ENCODE results near the gene RNU6-1.

RNU6-1 gene

GRCh38 chr15:67809866-67810265 is 30.0 kb downstream of the RNU6-1 start:
- no peak overlapping the region for H3K23ac ChIP-seq (ENCODE audit: low read length)
- no peak overlapping the region for H4K12ac ChIP-seq (ENCODE audit: low read depth, low read length)
- no peak overlapping the region for H2BK5ac ChIP-seq (ENCODE audit: low read depth, low read length, poor library complexity)
- H2AK5ac ChIP-seq (ENCODE audit: low read length), result no peak overlapping the region
- no peak overlapping the region for H3K4ac ChIP-seq (ENCODE audit: low read depth, low read length)
- H2AFZ ChIP-seq (ENCODE audit: insufficient read depth, low read length, poor library complexity), result no peak overlapping the region
- H3K9me3 ChIP-seq (ENCODE audit: insufficient read depth, low read depth, low read length), result peaks cover 2% of the 10 kb centered on the region
- H4K91ac ChIP-seq (ENCODE audit: low read depth, low read length), result no peak overlapping the region
- H3K79me2 ChIP-seq (ENCODE audit: control insufficient read depth, insufficient read depth, low read length, poor library complexity), result no peaks in the 10 kb centered on the region
- peaks cover 0 to 2% of the 10 kb centered on the region in 2 experiments for H3K36me3 ChIP-seq (ENCODE audit: control insufficient read depth in 1 of 2, insufficient read depth in 2 of 2, low read length in 2 of 2)
- H3K27me3 ChIP-seq (ENCODE audit: insufficient read depth, low read length), result no peaks in the 10 kb centered on the region
- no peak overlapping the region for H3K4me3 ChIP-seq (ENCODE audit: low read depth, low read length)
- no peak overlapping the region for H4K8ac ChIP-seq (ENCODE audit: low read depth, low read length)
- H3K4me2 ChIP-seq (ENCODE audit: low read length), result no peak overlapping the region
- no peak overlapping the region for H3K27ac ChIP-seq (ENCODE audit: low read depth, low read length)
- no peak overlapping the region for H2BK12ac ChIP-seq (ENCODE audit: low read length)
- H2BK120ac ChIP-seq (ENCODE audit: insufficient read depth, low read length, poor library complexity), result no peak overlapping the region
- no peaks in the 10 kb centered on the region for H3K4me1 ChIP-seq (ENCODE audit: control insufficient read depth in 1 of 2, insufficient read depth in 2 of 2, low read length in 2 of 2)
- WGBS (ENCODE audit: extremely low coverage, insufficient coverage, insufficient read length), result no CpG with 5 or more reads among the region's 6 CpGs
- H3K18ac ChIP-seq (ENCODE audit: low read length), result no peak overlapping the region
- no peaks in the 10 kb centered on the region for H3K79me1 ChIP-seq (ENCODE audit: low read length)
- DNase-seq, result no peak
- H3K9ac ChIP-seq (ENCODE audit: low read length), result no peak overlapping the region
- no peak overlapping the region for H3K14ac ChIP-seq (ENCODE audit: low read length)

- H2BK120ac ChIP-seq (ENCODE audit: insufficient read depth, low read length, poor library complexity), result no peak overlapping the region
Measured at GRCh38 chr15:67809441-67809840, 30.4 kb downstream of the RNU6-1 start.

GRCh38 chr15:67808821-67809220 is 31.0 kb downstream of the RNU6-1 start:
- H3K4me3 ChIP-seq (ENCODE audit: low read depth, low read length), result no peak overlapping the region
- H3K9me3 ChIP-seq (ENCODE audit: insufficient read depth, low read depth, low read length), result peaks cover 2% of the 10 kb centered on the region
- H3K4ac ChIP-seq (ENCODE audit: low read depth, low read length), result no peak overlapping the region
- no peak overlapping the region for H2AFZ ChIP-seq (ENCODE audit: insufficient read depth, low read length, poor library complexity)
- H3K79me1 ChIP-seq (ENCODE audit: low read length), result no peaks in the 10 kb centered on the region
- no peak overlapping the region for H3K14ac ChIP-seq (ENCODE audit: low read length)
- H2AK5ac ChIP-seq (ENCODE audit: low read length), result no peak overlapping the region
- no peak overlapping the region for H3K27ac ChIP-seq (ENCODE audit: low read depth, low read length)
- peaks cover 0 to 2% of the 10 kb centered on the region in 2 experiments for H3K36me3 ChIP-seq (ENCODE audit: control insufficient read depth in 1 of 2, insufficient read depth in 2 of 2, low read length in 2 of 2)
- no peak overlapping the region for H4K91ac ChIP-seq (ENCODE audit: low read depth, low read length)
- H3K23ac ChIP-seq (ENCODE audit: low read length), result no peak overlapping the region
- no peaks in the 10 kb centered on the region for H3K79me2 ChIP-seq (ENCODE audit: control insufficient read depth, insufficient read depth, low read length, poor library complexity)
- H4K8ac ChIP-seq (ENCODE audit: low read depth, low read length), result no peak overlapping the region
- H3K4me1 ChIP-seq (ENCODE audit: control insufficient read depth in 1 of 2, insufficient read depth in 2 of 2, low read length in 2 of 2), result peaks cover 0 to 4% of the 10 kb centered on the region in 2 experiments
- no peak overlapping the region for H3K9ac ChIP-seq (ENCODE audit: low read length)
- H3K4me2 ChIP-seq (ENCODE audit: low read length), result no peak overlapping the region
- WGBS (ENCODE audit: extremely low coverage, insufficient coverage, insufficient read length), result no CpG with 5 or more reads among the region's 7 CpGs
- no peak overlapping the region for H2BK120ac ChIP-seq (ENCODE audit: insufficient read depth, low read length, poor library complexity)
- H3K27me3 ChIP-seq (ENCODE audit: insufficient read depth, low read length), result no peaks in the 10 kb centered on the region
- H2BK12ac ChIP-seq (ENCODE audit: low read length), result no peak overlapping the region
- no peak overlapping the region for H4K12ac ChIP-seq (ENCODE audit: low read depth, low read length)
- H2BK5ac ChIP-seq (ENCODE audit: low read depth, low read length, poor library complexity), result no peak overlapping the region
- DNase-seq, result no peak
- H3K18ac ChIP-seq (ENCODE audit: low read length), result no peak overlapping the region

More at GRCh38 chr15:67809441-67809840, 30.4 kb downstream of the RNU6-1 start:
- Histone ChIP-seq H3K4ac (ENCODE audit: low read depth, low read length) (no peak overlapping the region), H4K12ac (ENCODE audit: low read depth, low read length) (no peak overlapping the region), H3K36me3 (ENCODE audit: control insufficient read depth in 1 of 2, insufficient read depth in 2 of 2, low read length in 2 of 2) (peaks cover 0 to 2% of the 10 kb centered on the region in 2 experiments), H3K23ac (ENCODE audit: low read length) (no peak overlapping the region), H3K4me1 (ENCODE audit: control insufficient read depth in 1 of 2, insufficient read depth in 2 of 2, low read length in 2 of 2) (peaks cover 0 to 1% of the 10 kb centered on the region in 2 experiments), H4K8ac (ENCODE audit: low read depth, low read length) (no peak overlapping the region), H3K9me3 (ENCODE audit: insufficient read depth, low read depth, low read length) (peaks cover 2% of the 10 kb centered on the region), H3K27me3 (ENCODE audit: insufficient read depth, low read length) (no peaks in the 10 kb centered on the region), H3K14ac (ENCODE audit: low read length) (no peak overlapping the region), H3K79me1 (ENCODE audit: low read length) (no peaks in the 10 kb centered on the region), H2AFZ (ENCODE audit: insufficient read depth, low read length, poor library complexity) (no peak overlapping the region), H3K79me2 (ENCODE audit: control insufficient read depth, insufficient read depth, low read length, poor library complexity) (no peaks in the 10 kb centered on the region), H3K4me2 (ENCODE audit: low read length) (no peak overlapping the region), H4K91ac (ENCODE audit: low read depth, low read length) (no peak overlapping the region), H3K27ac (ENCODE audit: low read depth, low read length) (no peak overlapping the region), H3K9ac (ENCODE audit: low read length) (no peak overlapping the region), H2AK5ac (ENCODE audit: low read length) (no peak overlapping the region), H2BK12ac (ENCODE audit: low read length) (no peak overlapping the region), H3K4me3 (ENCODE audit: low read depth, low read length) (no peak overlapping the region), H2BK5ac (ENCODE audit: low read depth, low read length, poor library complexity) (no peak overlapping the region), H3K18ac (ENCODE audit: low read length) (no peak overlapping the region)
- no peak for DNase-seq
- WGBS (ENCODE audit: extremely low coverage, insufficient coverage, insufficient read length), result no CpG with 5 or more reads among the region's 5 CpGs

- Histone ChIP-seq H3K4me3 (ENCODE audit: low read depth, low read length) (no peak overlapping the region), H3K9ac (ENCODE audit: low read length) (no peak overlapping the region), H2BK120ac (ENCODE audit: insufficient read depth, low read length, poor library complexity) (no peak overlapping the region), H3K4ac (ENCODE audit: low read depth, low read length) (no peak overlapping the region), H3K9me3 (ENCODE audit: insufficient read depth, low read depth, low read length) (peaks cover 2% of the 10 kb centered on the region), H3K79me1 (ENCODE audit: low read length) (no peaks in the 10 kb centered on the region), H3K4me1 (ENCODE audit: control insufficient read depth in 1 of 2, insufficient read depth in 2 of 2, low read length in 2 of 2) (peaks cover 0 to 4% of the 10 kb centered on the region in 2 experiments), H2AK5ac (ENCODE audit: low read length) (no peak overlapping the region), H4K8ac (ENCODE audit: low read depth, low read length) (no peak overlapping the region), H4K12ac (ENCODE audit: low read depth, low read length) (no peak overlapping the region), H3K23ac (ENCODE audit: low read length) (no peak overlapping the region), H3K14ac (ENCODE audit: low read length) (no peak overlapping the region), H3K79me2 (ENCODE audit: control insufficient read depth, insufficient read depth, low read length, poor library complexity) (no peaks in the 10 kb centered on the region), H3K27me3 (ENCODE audit: insufficient read depth, low read length) (no peaks in the 10 kb centered on the region), H2AFZ (ENCODE audit: insufficient read depth, low read length, poor library complexity) (no peak overlapping the region), H3K36me3 (ENCODE audit: control insufficient read depth in 1 of 2, insufficient read depth in 2 of 2, low read length in 2 of 2) (peaks cover 0 to 2% of the 10 kb centered on the region in 2 experiments), H2BK12ac (ENCODE audit: low read length) (no peak overlapping the region), H3K27ac (ENCODE audit: low read depth, low read length) (no peak overlapping the region), H3K18ac (ENCODE audit: low read length) (no peak overlapping the region), H4K91ac (ENCODE audit: low read depth, low read length) (no peak overlapping the region), H3K4me2 (ENCODE audit: low read length) (no peak overlapping the region), H2BK5ac (ENCODE audit: low read depth, low read length, poor library complexity) (no peak overlapping the region)
- DNase-seq, result no peak
- WGBS (ENCODE audit: extremely low coverage, insufficient coverage, insufficient read length), result no CpG with 5 or more reads among the region's 7 CpGs
Measured at GRCh38 chr15:67807836-67808235, 32.0 kb downstream of the RNU6-1 start.

All from trophoblast cell (in vitro differentiated cells and primary cell).